GM23338 (cell line): ENCODE data around the gene IER5L. TPM values are rescaled to one million over a fixed set of nuclear protein-coding genes. Genes with fewer than 3 reads are reported as not detected.

Experiments used
- ATAC-seq: fragments of 200-7000 bp; cut with Tn5 transposase; 3 replicates; pipeline ENCODE4 v1.9.1; 2020
- DNase-seq: peaks from one replicate; pipeline ENCODE4 v3.0.0-alpha.2; 2015; ENCODE audit warnings: low spot score
- H2AFZ ChIP-seq: fragments of 200-600 bp; sonication (generic); 2 replicates; pipeline ENCODE4 v1.8.0; 2016; ENCODE audit warnings: antibody characterized with exemption, mild to moderate bottlenecking, moderate library complexity
- H3F3A ChIP-seq: fragments of 200-600 bp; sonication (generic); replicated peaks from 2 replicates; pipeline ENCODE4 v1.8.0; 2017; ENCODE audit warnings: antibody characterized with exemption, mixed run types, low read depth
- H3K27ac ChIP-seq: fragments of 200-600 bp; sonication (generic); 2 replicates; pipeline ENCODE4 v1.6.1; 2016; ENCODE audit warnings: low read depth
- H3K27me3 ChIP-seq: fragments of 200-600 bp; sonication (generic); 2 replicates; pipeline ENCODE4 v1.8.0; 2016; ENCODE audit warnings: mild to moderate bottlenecking, mixed run types, moderate library complexity; ENCODE audit not compliant: insufficient read depth
- H3K36me3 ChIP-seq: fragments of 200-600 bp; sonication (generic); 2 replicates; pipeline ENCODE4 v1.8.0; 2016; ENCODE audit warnings: mild to moderate bottlenecking; ENCODE audit not compliant: insufficient read depth
- H3K4me1 ChIP-seq: fragments of 200-600 bp; sonication (generic); 2 replicates; pipeline ENCODE4 v1.8.0; 2016; ENCODE audit warnings: mild to moderate bottlenecking, moderate library complexity; ENCODE audit not compliant: insufficient read depth
- H3K4me2 ChIP-seq: fragments of 200-600 bp; sonication (generic); 2 replicates; pipeline ENCODE4 v1.7.1; 2017; ENCODE audit warnings: mixed run types
- H3K4me3 ChIP-seq: fragments of 200-600 bp; sonication (generic); 2 replicates; pipeline ENCODE4 v1.6.1; 2016; ENCODE audit warnings: mixed run types
- H3K79me2 ChIP-seq: fragments of 200-600 bp; sonication (generic); replicated peaks from 2 replicates; pipeline ENCODE4 v1.8.0; 2017; ENCODE audit warnings: mild to moderate bottlenecking; ENCODE audit not compliant: insufficient read depth
- H3K9me2 ChIP-seq: fragments of 200-600 bp; sonication (generic); 2 replicates; pipeline ENCODE4 v1.8.0; 2017; ENCODE audit not compliant: insufficient read depth
- H4K20me1 ChIP-seq: fragments of 200-600 bp; sonication (generic); replicated peaks from 2 replicates; pipeline ENCODE4 v1.8.0; 2017; ENCODE audit warnings: mild to moderate bottlenecking; ENCODE audit not compliant: insufficient read depth
- H3K27ac Mint-ChIP-seq: 2 replicates; pipeline ENCODE4 v1.8.0; 2020; ENCODE audit warnings: inconsistent platforms, mild to moderate bottlenecking, moderate library complexity, mixed read lengths
- H3K27me3 Mint-ChIP-seq: 3 replicates; pipeline ENCODE4 v1.8.0; 2022; ENCODE audit warnings: low read depth, mild to moderate bottlenecking, moderate library complexity, mixed read lengths, inconsistent platforms; ENCODE audit not compliant: insufficient read depth, poor library complexity
- H3K36me3 Mint-ChIP-seq: 3 replicates; pipeline ENCODE4 v1.8.0; 2021; ENCODE audit warnings: low read depth, mild to moderate bottlenecking, inconsistent platforms, moderate library complexity, mixed read lengths
- H3K4me1 Mint-ChIP-seq: 3 replicates; pipeline ENCODE4 v1.8.0; 2020; ENCODE audit warnings: mild to moderate bottlenecking, inconsistent platforms, mixed read lengths
- H3K4me3 Mint-ChIP-seq: 3 replicates; pipeline ENCODE4 v1.8.0; 2021; ENCODE audit warnings: moderate library complexity, mild to moderate bottlenecking, inconsistent platforms, mixed read lengths
- H3K9me3 Mint-ChIP-seq: 3 replicates; pipeline ENCODE4 v1.8.0; 2020; ENCODE audit warnings: moderate library complexity, mild to moderate bottlenecking, inconsistent platforms, mixed read lengths
- ETS1 ChIP-seq: IDR thresholded peaks from 2 replicates; pipeline ENCODE4 v1.6.1; 2016; ENCODE audit warnings: antibody characterized with exemption
- EZH2phosphoT487 ChIP-seq: fragments of 200-600 bp; sonication (generic); IDR thresholded peaks from one replicate; pipeline ENCODE4 v1.8.1; 2018; ENCODE audit warnings: antibody characterized with exemption; ENCODE audit not compliant: unreplicated experiment
- NANOG ChIP-seq: IDR thresholded peaks from 2 replicates; pipeline ENCODE4 v1.6.1; 2016; ENCODE audit warnings: antibody characterized with exemption, borderline replicate concordance
- ZNF331 ChIP-seq: fragments of 250-450 bp; sonication (Bioruptor Pico); IDR thresholded peaks from 2 replicates; pipeline ENCODE4 v1.5.0; 2020; ENCODE audit warnings: low read depth, mild to moderate bottlenecking, moderate library complexity
- polyA plus RNA-seq: library from polyadenylated mRNA; unstranded; fragments of >200 nt; fragmentation: Nextera tagmentation; extraction: Ambion mirVana; gene quantifications from 2 replicates; pipeline ENCODE4 v1.2.1, GENCODE V29; 2016
- total RNA-seq: library from RNA; depleted of rRNA; stranded (reverse); fragments of >200 nt; shearing (Covaris generic); gene quantifications from 2 replicates; pipeline ENCODE4 v1.2.3, GENCODE V29; 2014
- TF ChIP-seq, protein P1 (sequence below), 2 experiments: fragments of 200-600 bp in 1 of 2; sonication (generic) in 1 of 2; conservative IDR thresholded peaks; 2 replicates each; pipeline versions ENCODE4 v1.5.1 to v1.6.1; 2016 to 2017; ENCODE audit warnings: antibody characterized with exemption in 2 of 2, low read depth in 2 of 2, mild to moderate bottlenecking in 2 of 2, moderate library complexity in 1 of 2
- TF ChIP-seq, protein P2 (sequence below): fragments of 250-450 bp; sonication (Bioruptor Pico); IDR thresholded peaks from 2 replicates; pipeline ENCODE4 v1.5.0; 2020; ENCODE audit warnings: mild to moderate bottlenecking, moderate library complexity

The IER5L gene
- total and polyA plus RNA-seq, 2 experiments from 2014 or later = 0.19 to 0.90 TPM

GRCh38 chr9:129199044-129199435 lies 21.0 kb upstream of the IER5L start:
- TF ChIP-seq NANOG = no peak
- TF ChIP-seq, protein P1, sequence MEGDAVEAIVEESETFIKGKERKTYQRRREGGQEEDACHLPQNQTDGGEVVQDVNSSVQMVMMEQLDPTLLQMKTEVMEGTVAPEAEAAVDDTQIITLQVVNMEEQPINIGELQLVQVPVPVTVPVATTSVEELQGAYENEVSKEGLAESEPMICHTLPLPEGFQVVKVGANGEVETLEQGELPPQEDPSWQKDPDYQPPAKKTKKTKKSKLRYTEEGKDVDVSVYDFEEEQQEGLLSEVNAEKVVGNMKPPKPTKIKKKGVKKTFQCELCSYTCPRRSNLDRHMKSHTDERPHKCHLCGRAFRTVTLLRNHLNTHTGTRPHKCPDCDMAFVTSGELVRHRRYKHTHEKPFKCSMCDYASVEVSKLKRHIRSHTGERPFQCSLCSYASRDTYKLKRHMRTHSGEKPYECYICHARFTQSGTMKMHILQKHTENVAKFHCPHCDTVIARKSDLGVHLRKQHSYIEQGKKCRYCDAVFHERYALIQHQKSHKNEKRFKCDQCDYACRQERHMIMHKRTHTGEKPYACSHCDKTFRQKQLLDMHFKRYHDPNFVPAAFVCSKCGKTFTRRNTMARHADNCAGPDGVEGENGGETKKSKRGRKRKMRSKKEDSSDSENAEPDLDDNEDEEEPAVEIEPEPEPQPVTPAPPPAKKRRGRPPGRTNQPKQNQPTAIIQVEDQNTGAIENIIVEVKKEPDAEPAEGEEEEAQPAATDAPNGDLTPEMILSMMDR (conservative IDR thresholded peaks at IDR 0.05; ENCODE audit: low read depth in 2 of 2) = peak in 1 of 2 experiments; percentile 45; a peak in 2 of 4 replicates
- TF ChIP-seq ETS1 = no peak
- TF ChIP-seq EZH2phosphoT487 = no peak
- TF ChIP-seq ZNF331 (CRISPR knock-in tag) = no peak
- TF ChIP-seq, protein P2, sequence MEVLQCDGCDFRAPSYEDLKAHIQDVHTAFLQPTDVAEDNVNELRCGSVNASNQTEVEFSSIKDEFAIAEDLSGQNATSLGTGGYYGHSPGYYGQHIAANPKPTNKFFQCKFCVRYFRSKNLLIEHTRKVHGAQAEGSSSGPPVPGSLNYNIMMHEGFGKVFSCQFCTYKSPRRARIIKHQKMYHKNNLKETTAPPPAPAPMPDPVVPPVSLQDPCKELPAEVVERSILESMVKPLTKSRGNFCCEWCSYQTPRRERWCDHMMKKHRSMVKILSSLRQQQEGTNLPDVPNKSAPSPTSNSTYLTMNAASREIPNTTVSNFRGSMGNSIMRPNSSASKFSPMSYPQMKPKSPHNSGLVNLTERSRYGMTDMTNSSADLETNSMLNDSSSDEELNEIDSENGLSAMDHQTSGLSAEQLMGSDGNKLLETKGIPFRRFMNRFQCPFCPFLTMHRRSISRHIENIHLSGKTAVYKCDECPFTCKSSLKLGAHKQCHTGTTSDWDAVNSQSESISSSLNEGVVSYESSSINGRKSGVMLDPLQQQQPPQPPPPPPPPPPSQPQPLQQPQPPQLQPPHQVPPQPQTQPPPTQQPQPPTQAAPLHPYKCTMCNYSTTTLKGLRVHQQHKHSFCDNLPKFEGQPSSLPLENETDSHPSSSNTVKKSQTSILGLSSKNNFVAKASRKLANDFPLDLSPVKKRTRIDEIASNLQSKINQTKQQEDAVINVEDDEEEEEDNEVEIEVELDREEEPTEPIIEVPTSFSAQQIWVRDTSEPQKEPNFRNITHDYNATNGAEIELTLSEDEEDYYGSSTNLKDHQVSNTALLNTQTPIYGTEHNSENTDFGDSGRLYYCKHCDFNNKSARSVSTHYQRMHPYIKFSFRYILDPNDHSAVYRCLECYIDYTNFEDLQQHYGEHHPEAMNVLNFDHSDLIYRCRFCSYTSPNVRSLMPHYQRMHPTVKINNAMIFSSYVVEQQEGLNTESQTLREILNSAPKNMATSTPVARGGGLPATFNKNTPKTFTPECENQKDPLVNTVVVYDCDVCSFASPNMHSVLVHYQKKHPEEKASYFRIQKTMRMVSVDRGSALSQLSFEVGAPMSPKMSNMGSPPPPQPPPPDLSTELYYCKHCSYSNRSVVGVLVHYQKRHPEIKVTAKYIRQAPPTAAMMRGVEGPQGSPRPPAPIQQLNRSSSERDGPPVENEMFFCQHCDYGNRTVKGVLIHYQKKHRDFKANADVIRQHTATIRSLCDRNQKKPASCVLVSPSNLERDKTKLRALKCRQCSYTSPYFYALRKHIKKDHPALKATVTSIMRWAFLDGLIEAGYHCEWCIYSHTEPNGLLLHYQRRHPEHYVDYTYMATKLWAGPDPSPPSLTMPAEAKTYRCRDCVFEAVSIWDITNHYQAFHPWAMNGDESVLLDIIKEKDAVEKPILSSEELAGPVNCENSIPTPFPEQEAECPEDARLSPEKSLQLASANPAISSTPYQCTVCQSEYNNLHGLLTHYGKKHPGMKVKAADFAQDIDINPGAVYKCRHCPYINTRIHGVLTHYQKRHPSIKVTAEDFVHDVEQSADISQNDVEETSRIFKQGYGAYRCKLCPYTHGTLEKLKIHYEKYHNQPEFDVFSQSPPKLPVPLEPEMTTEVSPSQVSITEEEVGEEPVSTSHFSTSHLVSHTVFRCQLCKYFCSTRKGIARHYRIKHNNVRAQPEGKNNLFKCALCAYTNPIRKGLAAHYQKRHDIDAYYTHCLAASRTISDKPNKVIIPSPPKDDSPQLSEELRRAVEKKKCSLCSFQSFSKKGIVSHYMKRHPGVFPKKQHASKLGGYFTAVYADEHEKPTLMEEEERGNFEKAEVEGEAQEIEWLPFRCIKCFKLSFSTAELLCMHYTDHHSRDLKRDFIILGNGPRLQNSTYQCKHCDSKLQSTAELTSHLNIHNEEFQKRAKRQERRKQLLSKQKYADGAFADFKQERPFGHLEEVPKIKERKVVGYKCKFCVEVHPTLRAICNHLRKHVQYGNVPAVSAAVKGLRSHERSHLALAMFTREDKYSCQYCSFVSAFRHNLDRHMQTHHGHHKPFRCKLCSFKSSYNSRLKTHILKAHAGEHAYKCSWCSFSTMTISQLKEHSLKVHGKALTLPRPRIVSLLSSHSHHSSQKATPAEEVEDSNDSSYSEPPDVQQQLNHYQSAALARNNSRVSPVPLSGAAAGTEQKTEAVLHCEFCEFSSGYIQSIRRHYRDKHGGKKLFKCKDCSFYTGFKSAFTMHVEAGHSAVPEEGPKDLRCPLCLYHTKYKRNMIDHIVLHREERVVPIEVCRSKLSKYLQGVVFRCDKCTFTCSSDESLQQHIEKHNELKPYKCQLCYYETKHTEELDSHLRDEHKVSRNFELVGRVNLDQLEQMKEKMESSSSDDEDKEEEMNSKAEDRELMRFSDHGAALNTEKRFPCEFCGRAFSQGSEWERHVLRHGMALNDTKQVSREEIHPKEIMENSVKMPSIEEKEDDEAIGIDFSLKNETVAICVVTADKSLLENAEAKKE (CRISPR knock-in tag) = no peak
- H3K79me2 ChIP-seq = no peaks in the 10 kb centered on the region
- H3K4me1 Mint-ChIP-seq = peaks cover 8% of the 10 kb centered on the region
- no peak overlapping the region for H3K27ac Mint-ChIP-seq
- H4K20me1 ChIP-seq = no peaks in the 10 kb centered on the region
- no peak overlapping the region for H3K4me2 ChIP-seq
- no peaks in the 10 kb centered on the region; the same call in 1 of the 2 replicates for H3F3A ChIP-seq
- no peak overlapping the region for H3K4me3 ChIP-seq
- H3K36me3 Mint-ChIP-seq = no peaks in the 10 kb centered on the region; the same call in 2 of the 3 replicates
- ATAC-seq (no peak), DNase-seq (peak; percentile 21)
- H3K27ac ChIP-seq = no peak overlapping the region
- H3K9me2 ChIP-seq = no peaks in the 10 kb centered on the region
- H3K4me1 ChIP-seq = no peaks in the 10 kb centered on the region; the same call in 1 of the 2 replicates
- peaks cover 20% of the 10 kb centered on the region for H3K27me3 ChIP-seq
- no peaks in the 10 kb centered on the region; the same call in 2 of the 3 replicates for H3K9me3 Mint-ChIP-seq
- H3K27me3 Mint-ChIP-seq = peaks cover 24% of the 10 kb centered on the region
- no peak overlapping the region for H2AFZ ChIP-seq
- no peaks in the 10 kb centered on the region for H3K36me3 ChIP-seq
- no peak overlapping the region for H3K4me3 Mint-ChIP-seq
